HepG2 (cell line): ENCODE data around the gene THY1. TPM values are rescaled to one million over a fixed set of nuclear protein-coding genes. Genes with fewer than 3 reads are reported as not detected.

Experiments used
- ATAC-seq: fragments of 200-7000 bp; cut with Tn5 transposase; 3 replicates; pipeline ENCODE4 v1.9.1; 2020; ENCODE audit warnings: mild to moderate bottlenecking, moderate library complexity
- BruUV-seq: library from RNA; stranded (reverse); fragments of 400-500 nt; replicated peaks from 2 replicates; lab custom pipeline; 2021; lab: Mats Ljungman, UMichigan
- CTCF ChIA-PET: fragments of 300-600 bp; formaldehyde crosslinking; extraction: SDS; loops from one replicate; lab custom pipeline; 2021; ENCODE audit warnings: low total read pairs, inconsistent platforms, low intra/inter-chr PET ratio; lab: Yijun Ruan, JAX
- POLR2A ChIA-PET: fragments of 350-600 bp; sonication (Branson Sonifier 250); formaldehyde crosslinking; loops from one replicate; lab custom pipeline; 2020; ENCODE audit warnings: antibody characterized with exemption, inconsistent platforms; lab: Yijun Ruan, JAX
- DNase-seq: peaks from one replicate; pipeline ENCODE4 v3.0.0-alpha.2; 2015; ENCODE audit warnings: low spot score
- FAIRE-seq: peaks from 3 replicates; lab custom pipeline; 2011; peaks lifted over from hg19 to GRCh38; lab: Jason Lieb, UNC
- H2AFZ ChIP-seq: one replicate; pipeline ENCODE4 v1.6.1; 2011; ENCODE audit warnings: low read length, inconsistent platforms
- H3K27ac ChIP-seq: fragments of 300-600 bp; 3 replicates; pipeline ENCODE4 v1.8.0; 2011; ENCODE audit warnings: mixed run types, mild to moderate bottlenecking, mixed read lengths, low read length, inconsistent platforms; ENCODE audit not compliant: insufficient read depth; ENCODE audit errors: extremely low read length
- H3K27me3 ChIP-seq, 2 experiments: fragments of 200-600 bp in 1 of 2; 2 replicates in 1 of 2; 3 replicates in 1 of 2; pipeline versions ENCODE4 v1.6.0 to v1.8.0; 2011; ENCODE audit warnings: low read length in 2 of 2, mild to moderate bottlenecking in 2 of 2, moderate library complexity in 2 of 2, inconsistent platforms in 1 of 2; ENCODE audit not compliant: insufficient read depth in 2 of 2, control insufficient read depth in 1 of 2
- H3K36me3 ChIP-seq, 2 experiments: fragments of 200-600 bp in 1 of 2; replicated peaks in 1 of 2; 2 replicates in 1 of 2; 3 replicates in 1 of 2; pipeline versions ENCODE4 v1.5.1 to v1.8.0; 2011; ENCODE audit warnings: low read length in 2 of 2, inconsistent platforms in 1 of 2; ENCODE audit not compliant: insufficient read depth in 2 of 2, control insufficient read depth in 1 of 2
- H3K4me1 ChIP-seq: 2 replicates; pipeline ENCODE4 v1.5.1; 2012; ENCODE audit warnings: low read length, inconsistent platforms; ENCODE audit not compliant: insufficient read depth
- H3K4me2 ChIP-seq: 2 replicates; pipeline ENCODE4 v1.6.0; 2011; ENCODE audit warnings: low read depth, low read length, inconsistent platforms
- H3K4me3 ChIP-seq, 3 experiments: fragments of 200-600 bp in 1 of 3; sonication (generic), shearing (Covaris generic) in 1 of 3; replicated peaks in 1 of 3; 2 replicates each; pipeline ENCODE4 v1.5.1; 2011 to 2016; ENCODE audit warnings: low read length in 3 of 3, inconsistent platforms in 2 of 3, low read depth in 2 of 3, mild to moderate bottlenecking in 2 of 3, control low read depth in 1 of 3, mixed read lengths in 1 of 3; ENCODE audit not compliant: insufficient read depth in 1 of 3
- H3K79me2 ChIP-seq: one replicate; pipeline ENCODE4 v1.6.1; 2011; ENCODE audit warnings: low read length, inconsistent platforms; ENCODE audit not compliant: insufficient read depth
- H3K9ac ChIP-seq: 2 replicates; pipeline ENCODE4 v1.6.0; 2011; ENCODE audit warnings: mild to moderate bottlenecking, low read depth, low read length, inconsistent platforms; ENCODE audit not compliant: insufficient read depth
- H3K9me3 ChIP-seq: 2 replicates; pipeline ENCODE4 v1.5.1; 2012; ENCODE audit warnings: mild to moderate bottlenecking, low read length
- H4K20me1 ChIP-seq: 2 replicates; pipeline ENCODE4 v1.6.0; 2011; ENCODE audit warnings: inconsistent platforms, mild to moderate bottlenecking, low read length, moderate library complexity; ENCODE audit not compliant: insufficient read depth
- ARID5B ChIP-seq: IDR thresholded peaks from 2 replicates; pipeline ENCODE4 v1.4.0; 2020; ENCODE audit warnings: mild to moderate bottlenecking, missing genetic modification reagents
- CTCF ChIP-seq: sonication (generic); formaldehyde crosslinking; IDR thresholded peaks from 2 replicates; pipeline ENCODE4 v1.5.0; 2020; ENCODE audit warnings: mild to moderate bottlenecking, missing genetic modification reagents, moderate library complexity
- ERF ChIP-seq: IDR thresholded peaks from 2 replicates; pipeline ENCODE4 v1.6.1; 2018; ENCODE audit warnings: missing biosample characterization, missing genetic modification reagents
- GATAD1 ChIP-seq: IDR thresholded peaks from 2 replicates; pipeline ENCODE4 v1.6.1; 2016; ENCODE audit warnings: missing genetic modification reagents, missing compliant biosample characterization
- HMGA1 ChIP-seq: sonication (generic); formaldehyde crosslinking; conservative IDR thresholded peaks from 2 replicates; pipeline ENCODE4 v1.4.0; 2020; ENCODE audit warnings: missing genetic modification reagents
- KAT8 ChIP-seq: IDR thresholded peaks from 2 replicates; pipeline ENCODE4 v1.6.1; 2016; ENCODE audit warnings: missing genetic modification reagents, missing compliant biosample characterization
- LCORL ChIP-seq, 2 experiments: fragments of 450-650 bp in 1 of 2; sonication (generic) in 1 of 2; formaldehyde crosslinking in 1 of 2; IDR thresholded peaks; 2 replicates each; pipeline versions ENCODE4 v1.5.0 to v1.6.1; 2017 to 2020; ENCODE audit warnings: antibody characterized with exemption in 1 of 2, missing genetic modification reagents in 1 of 2
- XRCC5 ChIP-seq: fragments of 200-400 bp; formaldehyde crosslinking; optimal IDR thresholded peaks from 2 replicates; pipeline ENCODE3; 2017; ENCODE audit warnings: mild to moderate bottlenecking, low read length
- YEATS2 ChIP-seq: sonication (generic); formaldehyde crosslinking; IDR thresholded peaks from 2 replicates; pipeline ENCODE4 v1.4.0; 2020; ENCODE audit warnings: missing genetic modification reagents, borderline replicate concordance
- ZFY ChIP-seq: sonication (generic); formaldehyde crosslinking; IDR thresholded peaks from 2 replicates; pipeline ENCODE4 v1.4.0; 2020; ENCODE audit warnings: missing genetic modification reagents
- ZNF317 ChIP-seq: sonication (generic); formaldehyde crosslinking; IDR thresholded peaks from 2 replicates; pipeline ENCODE4 v1.5.0; 2020; ENCODE audit warnings: mild to moderate bottlenecking, missing genetic modification reagents
- ZNF605 ChIP-seq: sonication (generic); formaldehyde crosslinking; IDR thresholded peaks from 2 replicates; pipeline ENCODE4 v1.8.0; 2022; ENCODE audit warnings: mild to moderate bottlenecking, missing genetic modification reagents
- ZNF768 ChIP-seq: sonication (generic); formaldehyde crosslinking; IDR thresholded peaks from 2 replicates; pipeline ENCODE4 v1.4.0; 2020; ENCODE audit warnings: missing genetic modification reagents
- whole genome bisulfite sequencing: methylation state at CpG from one replicate; pipeline ENCODE4 v1.1.6; 2017; ENCODE audit warnings: low lambda C conversion rate; 5-methylcytosine and 5-hydroxymethylcytosine counted together
- in situ Hi-C: cut with HindIII; loops from 2 replicates; pipeline ENCODE4 v1.10.0; 2017; ENCODE audit warnings: low pct_unique_long_range_greater_than_20kb; ENCODE audit not compliant: extremely low pct_ligation_motif_present
- intact Hi-C: fragments of 100-400 bp; cut with micrococcal nuclease; formaldehyde crosslinking; loops from one replicate; pipeline ENCODE4 v1.10.0; 2022; ENCODE audit not compliant: unreplicated experiment
- polyA plus RNA-seq, 8 experiments: library from polyadenylated mRNA; depleted of rRNA in 3 of 8; stranded (reverse) in 7 of 8; unstranded in 1 of 8; fragments of >200 nt; fragmentation: Illumina TruSeq in 4 of 8; extraction: Trizol in 4 of 8; gene quantifications; 2 replicates each; pipeline versions ENCODE4 v1.2.1 to v1.2.3, GENCODE V29; 2011 to 2016; ENCODE audit warnings: low read depth in 4 of 8, missing spikeins in 1 of 8, mixed read lengths in 1 of 8; ENCODE audit not compliant: insufficient read depth in 1 of 8
- total RNA-seq, 5 experiments: library from RNA; depleted of rRNA; stranded (reverse); fragments of >200 nt; fragmentation: Illumina TruSeq; extraction: Trizol; gene quantifications; 2 replicates each; pipeline ENCODE4 v1.2.3, GENCODE V29; 2016; ENCODE audit warnings: low read depth in 1 of 5

The THY1 gene
- total and polyA plus RNA-seq, 2 of the 13 experiments (the other 11 are each of a cell fraction or from before 2014, with no cell fraction given) = not detected

DNA sequence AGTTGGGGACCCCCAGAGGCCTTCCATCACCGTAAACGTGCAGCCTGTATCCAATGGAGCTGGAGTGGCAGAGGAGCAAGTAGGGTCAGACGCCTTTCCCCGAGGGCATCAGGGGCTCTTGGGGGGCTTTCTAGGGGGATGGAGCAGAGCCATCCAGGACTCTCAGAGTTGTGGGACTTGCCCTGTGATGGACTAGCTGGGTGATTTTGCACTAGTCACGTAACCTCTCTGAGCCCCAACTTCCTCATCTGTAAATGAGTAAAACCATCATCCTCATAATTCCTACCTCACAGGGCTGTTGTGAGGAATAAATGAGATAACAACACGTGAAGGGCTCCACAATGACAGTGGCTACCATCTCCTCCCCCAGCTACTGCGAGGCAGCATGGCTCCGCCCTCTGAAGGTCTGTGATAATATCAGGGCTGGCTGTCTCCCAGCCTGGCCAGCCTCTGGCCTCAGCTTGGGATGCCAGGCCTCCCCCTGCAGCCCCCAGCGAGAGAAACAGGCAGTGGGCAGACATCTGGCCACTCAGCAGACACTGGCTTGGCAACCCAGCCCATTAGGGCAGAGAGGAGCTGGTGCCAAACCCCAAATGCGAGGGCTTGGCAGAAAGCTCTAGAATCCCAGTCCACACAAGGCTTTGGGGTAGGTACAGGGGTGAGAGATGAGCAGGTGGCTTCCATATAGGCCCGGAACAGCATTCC lies 48.2 kb downstream of the THY1 start (continued):
- peak; percentile 7; the same call in 1 of the 2 replicates for TF ChIP-seq ZNF768 (CRISPR knock-in tag)

GRCh38 chr11:119373921-119374631 lies 48.9 kb downstream of the THY1 start:
- Histone ChIP-seq H3K9me3 (no peaks in the 10 kb centered on the region), H3K9ac (no peak overlapping the region), H3K27me3 (no peaks in the 10 kb centered on the region), H2AFZ (no peak overlapping the region), H3K4me3 (no peak overlapping the region), H3K4me2 (peak overlapping the region; percentile 83; the same call in 1 of the 2 replicates), H3K27ac (no peak overlapping the region), H3K79me2 (peaks cover 29% of the 10 kb centered on the region), H4K20me1 (no peaks in the 10 kb centered on the region), H3K4me1 (peaks cover 100% of the 10 kb centered on the region), H3K36me3 (no peaks in the 10 kb centered on the region)
- BruUV-seq = no TSS peak
- peak; percentile 55 for ATAC-seq
- ChIA-PET POLR2A (interaction anchor here (0.9 to 4.4 kb wide), 6 partner anchors 13 to 168 kb away, joined by 3 to 22 read pairs (median 4); partner anchors contain the start of genes CBL, MCAM and RNF26), CTCF (interaction anchor here (1.0 to 1.8 kb wide), 6 partner anchors 17 to 101 kb away, joined by 3 to 17 read pairs (median 5); partner anchors contain the start of gene C1QTNF5)
- in situ Hi-C loops = loop anchor here (5.0 kb wide), 1 partner anchor 37 kb away; no protein-coding TSS in a partner anchor
- intact Hi-C loops = loop anchor here (1.0 to 2.0 kb wide), 2 partner anchors 36 to 169 kb away; no protein-coding TSS in a partner anchor
- 43% methylated on average over 2 of the region's 5 CpGs for WGBS
- FAIRE-seq = peak; percentile 89
- DNase-seq = peak; percentile 74
- TF ChIP-seq ARID5B (CRISPR knock-in tag) (0 out of 2 replicates have a peak, but pooled peaks have one; percentile 29), ERF (CRISPR knock-in tag) (peak; percentile 58), ZNF317 (CRISPR knock-in tag) (peak; percentile 47; the same call in 1 of the 2 replicates), LCORL (IDR thresholded peaks at IDR 0.05) (no peak), LCORL (CRISPR knock-in tag; IDR thresholded peaks at IDR 0.05) (0 out of 2 replicates have a peak, but pooled peaks have one; percentile 36), KAT8 (peak; percentile 41; the same call in 1 of the 2 replicates), ZNF605 (CRISPR knock-in tag) (0 out of 2 replicates have a peak, but pooled peaks have one; percentile 46), CTCF (CRISPR knock-in tag) (peak; percentile 95), GATAD1 (CRISPR knock-in tag) (0 out of 2 replicates have a peak, but pooled peaks have one; percentile 22), YEATS2 (CRISPR knock-in tag) (0 out of 2 replicates have a peak, but pooled peaks have one; percentile 20), XRCC5 (peak; percentile 77), ZFY (peak; percentile 51; the same call in 1 of the 2 replicates), HMGA1 (no peak)
